ENCODE data around the gene ACTL8.

The ACTL8 gene

DNA sequence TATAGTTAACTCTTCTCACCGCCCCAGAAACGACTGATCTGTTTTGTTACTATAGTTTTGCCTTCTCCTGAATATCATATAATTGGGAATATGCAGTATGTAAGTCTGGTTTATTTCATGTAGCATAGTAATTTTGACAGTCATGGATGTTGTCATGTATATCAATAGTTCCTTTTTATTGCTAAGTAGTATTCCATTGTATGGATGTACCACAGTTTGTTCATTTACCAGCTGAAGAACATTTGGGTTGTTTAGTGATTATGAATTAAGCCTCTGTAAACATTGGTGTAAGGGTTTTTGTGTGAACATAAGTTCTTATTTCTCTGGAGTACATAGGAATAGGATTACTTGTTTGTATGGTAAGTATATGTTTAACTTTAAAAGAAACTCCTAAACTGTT, 55.5 kb downstream of the ACTL8 start:
- no peak for DNase-seq

DNA sequence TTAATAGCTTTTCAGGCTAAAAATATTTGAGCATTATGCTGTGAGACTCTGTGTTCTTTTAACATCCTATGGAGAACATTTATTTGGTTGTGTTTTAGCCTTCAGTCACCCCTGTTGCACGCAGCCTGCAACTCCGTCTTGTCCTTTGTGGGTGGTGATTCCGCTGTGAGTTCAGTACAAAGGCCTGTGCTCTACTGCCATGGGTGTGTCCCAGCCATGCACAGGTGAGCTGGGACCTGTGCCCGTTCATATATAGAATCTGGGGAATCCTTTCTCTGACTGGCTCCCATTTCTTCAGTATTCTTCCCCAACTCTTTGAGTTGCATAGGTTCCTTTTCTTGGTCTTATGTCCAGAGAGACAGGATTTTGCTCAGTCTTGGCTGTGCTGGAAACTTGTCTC, 61.4 kb downstream of the ACTL8 start:
- DNase-seq = no peak

DNA sequence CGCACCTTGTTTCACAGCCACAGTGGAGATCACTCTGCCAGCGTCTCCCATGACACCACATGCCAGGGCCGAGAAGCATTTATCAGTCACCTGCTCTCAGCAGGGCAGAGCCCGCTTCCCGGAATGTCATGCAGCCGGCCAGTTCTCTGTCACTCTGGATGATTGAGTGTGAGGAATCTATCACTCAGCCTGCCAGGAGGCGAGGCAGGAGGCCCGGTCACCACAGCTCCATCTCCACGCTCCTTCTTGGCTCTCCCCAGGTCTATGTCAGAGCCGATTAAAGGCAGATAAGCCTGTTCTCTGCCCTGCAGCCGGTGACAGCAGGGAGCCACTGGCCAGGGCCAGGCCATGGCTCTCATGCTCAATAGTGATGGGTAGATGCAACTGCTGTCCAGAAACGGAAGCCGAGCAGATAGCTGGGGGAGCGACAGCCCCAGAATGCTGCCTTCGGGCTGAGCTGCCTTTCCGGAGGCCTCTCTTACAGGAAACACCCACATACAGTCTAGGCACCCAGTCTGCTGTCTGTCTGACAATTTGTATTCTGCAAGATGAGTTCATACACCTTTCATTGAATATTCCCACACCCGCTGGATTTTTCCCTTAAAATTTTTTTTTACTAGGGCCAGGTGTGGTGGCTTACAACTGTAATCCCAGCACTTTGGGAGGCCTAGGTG, 64.1 kb downstream of the ACTL8 start:
- no peak for DNase-seq

DNA sequence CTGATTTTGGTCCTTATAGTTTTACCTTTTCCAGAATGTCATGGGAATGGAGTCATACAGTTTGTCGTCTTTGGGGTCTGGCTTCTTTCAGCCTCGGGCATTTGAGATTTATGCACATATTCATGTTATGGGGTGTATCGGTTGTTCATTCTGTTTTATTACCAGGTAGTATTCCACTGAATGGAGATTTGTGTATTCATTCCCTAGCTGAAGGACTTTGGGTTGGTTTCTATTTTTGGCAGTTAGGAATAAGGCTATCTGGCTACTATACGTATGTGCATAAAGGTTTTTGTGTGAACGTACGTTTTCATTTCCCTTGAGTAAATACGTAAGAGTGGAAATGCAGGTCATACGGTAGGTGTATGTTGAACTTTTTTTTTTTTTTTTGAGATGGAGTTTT, 65.1 kb downstream of the ACTL8 start:
- no peak for DNase-seq

DNA sequence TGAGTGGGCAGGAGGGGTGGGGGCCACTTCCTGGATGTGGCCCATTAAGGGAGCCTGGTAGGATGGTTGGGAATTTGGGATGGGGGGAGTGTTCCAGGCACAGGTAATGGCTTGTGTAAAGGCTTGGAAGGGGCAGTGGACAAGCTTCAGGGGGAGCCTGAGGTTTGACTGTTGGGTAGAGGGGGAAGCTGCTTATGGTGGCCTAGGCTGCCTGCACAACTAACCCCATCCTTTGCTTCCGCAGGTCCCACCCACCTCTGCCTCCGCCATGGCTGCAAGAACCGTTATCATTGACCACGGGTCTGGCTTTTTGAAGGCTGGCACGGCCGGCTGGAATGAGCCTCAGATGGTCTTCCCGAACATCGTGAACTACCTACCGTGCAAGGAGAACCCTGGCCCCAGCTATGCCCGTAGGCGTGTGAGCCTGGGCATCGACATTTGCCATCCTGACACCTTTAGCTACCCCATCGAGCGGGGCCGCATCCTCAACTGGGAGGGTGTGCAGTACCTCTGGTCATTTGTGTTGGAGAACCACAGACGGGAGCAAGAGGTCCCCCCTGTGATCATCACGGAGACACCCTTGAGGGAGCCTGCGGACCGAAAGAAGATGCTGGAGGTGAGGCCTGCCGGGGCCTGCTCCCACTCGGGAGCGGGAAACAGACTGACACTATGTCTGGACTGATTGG, 67.8 kb downstream of the ACTL8 start:
- DNase-seq = no peak

DNA sequence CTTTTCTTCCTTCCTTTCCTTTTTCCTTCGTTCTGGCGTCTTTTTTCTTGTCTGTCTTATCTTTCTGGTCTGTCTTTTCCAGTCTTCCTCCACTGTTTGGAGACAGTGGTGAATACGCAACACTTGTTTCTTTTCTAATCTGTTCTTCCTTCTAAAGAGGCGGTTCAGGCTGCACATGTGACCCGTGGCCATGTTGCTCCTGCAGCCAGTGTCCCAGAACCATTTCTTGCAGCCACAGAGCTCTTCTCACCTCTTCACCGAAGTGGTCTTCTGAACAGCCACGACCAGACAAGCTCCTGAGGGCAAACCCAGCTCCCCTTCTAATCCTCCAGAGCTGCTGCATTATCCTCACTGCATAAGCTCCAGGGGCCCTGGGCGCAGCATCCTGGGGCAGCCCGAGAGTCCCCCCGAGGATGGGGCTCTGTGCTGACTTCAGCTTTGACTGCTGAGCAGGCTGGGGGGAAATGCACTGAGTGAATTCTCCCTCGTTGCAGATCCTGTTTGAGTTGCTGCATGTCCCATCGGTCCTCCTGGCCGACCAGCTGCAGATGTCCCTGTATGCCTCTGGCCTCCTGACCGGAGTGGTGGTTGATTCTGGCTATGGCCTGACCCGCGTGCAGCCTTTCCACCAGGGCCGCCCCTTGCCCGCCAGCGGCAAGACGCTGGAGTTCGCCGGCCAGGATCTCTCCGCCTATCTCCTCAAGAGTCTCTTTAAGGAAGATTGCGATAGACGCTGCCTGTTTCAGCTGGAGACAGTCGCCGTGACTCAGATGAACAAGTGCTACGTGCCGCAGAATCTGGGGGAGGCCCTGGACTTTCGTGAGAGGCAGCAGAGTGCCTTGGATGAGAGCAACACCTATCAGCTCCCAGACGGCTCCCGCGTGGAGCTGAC, 70.4 kb downstream of the ACTL8 start:
- no peak for DNase-seq

DNA sequence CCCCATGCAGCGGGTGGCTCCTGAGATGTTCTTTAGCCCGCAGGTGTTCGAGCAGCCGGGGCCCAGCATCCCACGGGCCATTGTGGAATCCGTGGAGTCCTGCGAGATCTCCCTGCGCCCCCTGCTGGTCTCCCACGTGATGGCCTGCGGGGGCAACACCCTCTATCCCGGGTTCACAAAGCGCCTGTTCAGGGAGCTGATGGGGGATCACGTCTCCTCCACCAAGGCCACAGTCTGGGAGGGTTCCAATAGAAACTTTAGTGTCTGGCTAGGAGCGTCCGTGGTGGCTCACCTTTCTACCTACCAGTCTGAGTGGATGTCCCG, 71.0 kb downstream of the ACTL8 start:
- DNase-seq = no peak

DNA sequence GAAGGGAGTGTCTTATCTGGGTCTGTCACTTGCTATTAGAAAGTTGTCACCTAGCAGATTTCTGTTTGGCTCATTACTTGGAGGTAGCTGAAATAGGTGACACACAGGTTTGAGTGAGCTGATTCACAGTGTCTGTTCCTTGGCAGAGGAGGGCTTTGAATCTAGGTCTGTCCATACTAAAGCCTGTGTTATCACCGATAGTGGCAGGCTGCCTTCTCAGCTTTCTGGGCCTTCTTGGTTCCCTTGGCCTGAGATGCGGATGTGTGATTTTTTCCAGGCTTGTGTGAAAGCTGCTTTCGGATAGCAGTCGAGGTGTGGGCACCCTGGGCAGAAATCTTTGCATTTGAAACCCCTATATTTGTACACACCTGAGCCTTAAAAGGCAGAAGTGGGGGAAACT, 73.9 kb downstream of the ACTL8 start:
- no peak for DNase-seq

DNA sequence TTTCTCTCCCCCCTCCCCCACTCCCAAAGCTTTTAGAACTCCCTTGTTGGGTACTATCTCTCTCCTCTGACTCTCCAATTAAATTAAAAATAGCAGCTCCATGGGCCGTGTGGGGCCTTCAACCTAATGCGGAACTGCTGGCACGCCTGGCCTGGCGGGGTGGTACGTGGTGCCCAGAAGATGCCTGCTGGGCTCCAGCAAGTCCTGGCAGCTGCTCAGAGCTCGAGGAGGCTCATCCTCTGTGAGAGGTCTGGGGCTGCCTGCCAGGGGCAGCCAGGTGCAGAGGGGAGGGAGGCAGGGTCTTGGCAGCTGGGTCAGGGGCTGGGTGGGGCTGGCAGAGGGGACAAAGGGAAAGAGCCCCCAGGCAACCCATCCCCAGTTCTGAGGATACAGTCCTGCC, 74.4 kb downstream of the ACTL8 start:
- no peak for DNase-seq

DNA sequence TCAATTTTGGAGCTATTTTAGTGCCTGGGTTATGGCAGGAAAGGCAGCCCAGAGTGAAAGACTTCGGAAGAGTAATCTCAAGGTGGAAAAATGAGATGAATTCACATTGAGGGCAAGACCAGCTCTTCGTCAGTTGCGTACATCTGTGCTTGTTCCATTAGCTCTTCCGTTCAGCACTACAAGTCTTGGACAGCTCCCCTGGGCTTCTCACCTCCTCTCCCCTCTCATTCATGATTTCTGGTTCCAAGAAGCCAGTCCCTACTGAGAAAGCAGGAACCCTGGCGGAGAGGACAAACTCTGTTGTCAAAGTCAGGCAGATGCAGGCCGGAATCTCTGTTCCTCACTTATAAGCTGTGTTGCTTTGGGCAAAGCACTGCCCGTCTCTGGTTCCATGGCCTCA, 76.5 kb downstream of the ACTL8 start:
- DNase-seq = no peak

DNA sequence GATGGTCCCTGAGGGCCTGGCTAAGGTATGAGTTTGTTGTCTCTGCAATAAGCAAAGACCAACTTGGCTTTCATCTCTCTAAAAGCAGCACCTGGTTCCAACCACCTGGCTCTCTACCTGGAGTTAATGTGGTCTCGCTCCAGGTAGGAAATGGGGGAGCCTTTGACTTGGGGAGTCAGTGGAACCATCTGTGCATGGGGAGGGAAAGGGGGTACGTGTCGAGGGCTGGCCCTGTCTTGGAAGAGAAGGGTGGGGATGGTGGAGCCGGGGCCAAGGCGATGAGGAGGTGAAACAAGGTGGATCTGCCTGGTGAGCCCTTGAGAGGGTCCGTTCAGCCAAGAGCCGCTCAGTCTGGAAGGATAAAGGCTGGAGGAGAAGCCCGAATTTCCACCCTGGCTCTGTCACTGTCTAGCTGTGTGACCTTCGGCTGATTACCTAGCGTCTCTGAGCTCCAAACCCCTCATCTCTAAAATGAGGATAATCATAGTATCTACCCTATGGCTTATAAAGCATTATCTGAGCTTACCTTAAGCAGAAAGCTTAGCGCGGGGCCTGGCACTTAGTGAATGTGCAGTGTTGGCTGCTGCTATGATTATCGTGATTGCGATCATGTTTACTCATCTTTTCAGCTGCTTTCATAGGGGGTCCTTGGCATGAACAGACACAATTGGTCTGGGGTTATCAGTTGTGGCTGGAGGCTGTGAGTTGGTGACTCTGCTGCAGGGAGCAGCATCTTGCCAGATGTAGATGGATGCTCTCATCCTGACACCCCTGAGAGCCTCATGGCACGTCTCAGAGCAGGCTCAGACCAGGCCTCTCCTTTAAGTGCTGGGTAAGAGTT, 78.7 kb downstream of the ACTL8 start:
- DNase-seq = no peak

DNA sequence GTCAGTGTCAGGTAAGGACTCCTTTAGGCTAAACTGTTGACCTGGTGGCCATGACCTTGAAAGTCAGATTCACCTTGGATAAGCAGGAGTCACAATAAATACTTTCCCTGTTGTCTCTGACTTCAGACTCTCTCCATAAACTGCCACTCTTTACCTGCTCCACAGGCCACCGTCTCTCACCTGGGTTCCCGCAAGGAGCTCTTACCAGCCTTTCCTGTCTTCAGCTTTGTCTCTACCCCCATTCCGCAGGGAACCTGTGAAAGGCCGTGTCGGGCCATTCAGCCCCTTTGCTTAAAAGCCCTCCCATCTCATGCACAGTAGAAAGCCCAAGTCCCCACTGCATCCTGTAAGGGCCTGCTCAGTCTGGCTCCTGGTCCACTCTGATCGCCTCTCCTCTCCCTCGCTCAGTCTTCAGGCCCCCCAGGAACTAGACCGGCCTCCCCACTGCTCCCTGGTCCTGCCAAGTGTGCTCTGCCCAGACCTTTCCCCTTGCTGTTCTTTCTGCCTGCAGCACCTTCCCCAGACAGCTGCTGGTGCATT, 79.5 kb downstream of the ACTL8 start:
- no peak for DNase-seq

DNA sequence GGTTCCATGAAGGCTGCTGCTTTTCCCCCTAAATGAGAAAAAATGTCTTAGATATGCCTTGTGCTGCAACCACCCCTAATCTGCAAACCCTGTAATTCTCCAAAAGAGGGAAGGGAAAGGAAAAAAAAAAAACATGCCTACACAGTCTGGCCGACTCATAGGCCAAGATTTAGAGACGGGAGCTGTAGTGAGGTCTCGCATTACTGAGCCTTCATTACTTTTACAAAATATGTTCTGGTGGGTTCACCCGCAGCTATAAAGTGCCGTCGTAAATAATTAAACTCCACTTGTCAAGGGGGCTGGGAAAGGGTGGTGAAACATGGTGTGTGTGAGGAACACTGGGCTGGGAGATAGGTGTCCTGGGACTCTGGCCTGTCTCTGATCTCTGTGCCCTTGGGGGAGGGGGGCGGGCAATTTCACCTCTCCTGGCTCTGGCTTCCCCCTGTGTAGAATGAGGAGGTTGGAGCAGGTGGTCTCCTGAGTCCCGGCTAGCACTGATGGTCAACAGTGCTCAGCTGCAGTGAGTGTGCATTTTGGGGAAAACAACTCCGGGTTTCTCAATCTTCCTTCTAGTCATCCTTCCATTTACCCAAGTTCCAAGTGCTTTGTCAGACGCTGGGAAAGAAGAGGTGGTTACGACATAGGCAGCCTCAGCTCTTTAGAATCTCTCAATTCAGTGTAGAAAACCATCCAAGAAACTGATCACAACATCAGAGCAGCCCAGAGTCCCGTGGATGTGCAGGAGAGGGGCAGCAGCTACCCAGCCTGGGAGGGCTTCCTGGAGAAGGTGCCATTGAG, 82.3 kb downstream of the ACTL8 start:
- DNase-seq = no peak

DNA sequence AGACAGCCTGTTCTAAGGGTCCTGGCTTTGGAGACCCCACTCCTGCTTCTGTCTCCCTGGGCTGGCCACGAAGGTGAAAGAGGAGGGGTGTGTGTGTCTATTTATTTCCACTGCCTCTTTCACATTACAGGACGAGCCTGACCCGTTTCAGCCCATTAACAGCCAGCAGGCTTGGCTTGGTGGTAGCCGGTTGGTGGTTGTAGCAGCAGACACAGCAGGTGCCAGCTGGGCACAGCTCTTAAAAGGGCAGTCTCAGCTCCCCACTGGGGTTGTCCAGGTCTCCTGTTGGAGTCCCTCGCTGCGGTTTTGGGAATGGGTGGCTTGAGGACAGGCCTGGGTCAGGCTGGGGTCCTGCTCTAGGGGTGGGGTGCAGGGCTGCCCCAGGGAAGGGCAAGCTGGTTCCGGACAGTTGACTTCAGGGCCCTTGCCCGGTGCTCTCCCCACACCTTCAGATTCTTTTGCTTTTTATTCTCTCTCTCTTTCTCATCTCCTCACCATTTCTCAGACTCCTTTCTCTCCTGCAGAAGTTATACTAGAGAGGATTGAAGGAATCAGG, 84.6 kb downstream of the ACTL8 start:
- DNase-seq = no peak

DNA sequence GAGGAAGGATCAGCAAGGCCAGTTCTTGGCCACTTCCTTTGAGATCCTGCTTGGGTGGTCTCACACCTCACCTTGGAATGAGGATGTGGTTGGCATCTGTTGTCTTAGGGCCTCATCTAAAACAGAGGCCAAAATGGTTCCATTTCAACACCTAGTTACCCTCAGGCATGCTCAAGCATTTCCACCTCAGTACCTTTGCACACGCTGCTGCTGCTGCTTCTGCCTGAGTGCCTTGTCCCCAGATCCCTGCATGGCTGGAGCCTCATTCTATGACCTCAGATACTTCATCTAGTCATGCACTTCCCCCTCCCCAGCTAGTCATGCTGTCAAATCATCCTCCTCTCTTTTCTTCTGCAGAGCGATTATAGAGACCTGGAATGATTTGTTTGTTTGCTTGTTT, 86.8 kb downstream of the ACTL8 start:
- DNase-seq = no peak

DNA sequence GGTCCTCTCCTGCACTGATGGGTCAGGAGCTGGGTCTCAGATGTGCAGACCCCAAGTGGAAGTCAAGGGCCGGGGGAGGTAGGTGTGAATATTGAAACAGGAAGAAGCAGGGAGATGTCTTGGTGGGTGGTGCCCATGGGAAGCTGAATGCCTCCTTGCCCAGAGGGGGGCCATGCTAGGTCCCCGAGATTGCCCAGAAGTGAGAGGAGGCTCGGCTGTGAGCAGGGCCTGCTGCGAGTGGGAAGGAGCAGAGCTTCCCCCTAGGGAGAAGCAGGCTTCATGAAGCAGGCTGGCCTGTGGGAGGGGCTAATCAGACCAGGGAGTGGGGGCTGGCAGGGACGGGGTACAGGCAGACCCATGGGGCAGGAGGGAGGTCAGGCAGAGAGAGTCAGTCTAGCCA, 87.6 kb downstream of the ACTL8 start:
- DNase-seq = no peak

DNA sequence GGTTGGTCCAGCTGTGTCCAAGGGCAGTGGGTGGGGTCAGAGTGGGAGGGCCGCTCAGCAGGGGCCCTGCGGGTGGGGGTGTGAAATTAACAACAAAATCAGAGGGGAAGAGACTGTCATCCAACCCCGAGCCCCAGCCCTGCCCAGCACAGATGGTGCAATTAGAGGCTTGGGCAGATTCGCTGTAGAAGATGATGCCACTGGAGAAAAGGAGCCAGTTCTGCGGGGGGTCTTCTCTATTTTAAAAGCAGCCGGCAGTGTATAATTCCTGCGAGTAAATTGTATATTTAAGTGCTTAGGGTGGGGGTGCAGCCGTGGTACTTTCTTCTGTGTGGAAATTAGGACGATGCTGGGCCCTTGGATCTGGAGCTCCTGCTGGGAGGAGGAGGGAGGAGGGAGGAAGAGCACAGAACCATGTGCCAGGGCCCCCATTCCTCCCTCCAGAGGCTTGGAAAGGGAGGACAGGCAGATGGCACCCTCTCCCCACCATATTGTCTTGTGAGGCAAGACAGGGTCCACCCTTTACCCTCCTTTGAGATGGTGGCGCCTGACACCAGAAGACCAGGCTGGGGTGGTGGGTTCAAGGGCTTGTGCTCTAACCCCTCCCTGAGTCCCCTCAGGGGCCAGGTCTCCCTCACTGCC, 89.2 kb downstream of the ACTL8 start:
- DNase-seq = no peak

DNA sequence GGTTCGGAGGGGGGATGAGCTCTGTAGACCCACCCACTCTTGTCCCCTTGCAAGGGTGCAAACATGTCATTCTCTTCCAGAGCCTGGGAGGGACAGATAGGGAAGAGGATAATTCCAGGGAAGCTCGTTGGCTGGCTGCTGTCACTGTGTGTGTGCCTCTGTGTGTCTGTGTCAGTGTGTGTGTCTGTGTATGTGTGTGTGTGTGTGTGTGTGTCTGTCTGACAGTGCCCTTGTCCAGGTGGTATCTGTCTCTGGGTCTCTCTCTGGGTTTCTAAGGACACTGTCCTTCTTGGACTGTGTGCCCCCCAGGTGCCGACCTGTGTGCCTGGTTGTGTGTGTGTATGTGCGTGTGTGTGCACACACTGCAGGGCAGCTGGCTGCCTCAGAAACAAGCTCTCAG, 90.5 kb downstream of the ACTL8 start:
- DNase-seq = no peak

DNA sequence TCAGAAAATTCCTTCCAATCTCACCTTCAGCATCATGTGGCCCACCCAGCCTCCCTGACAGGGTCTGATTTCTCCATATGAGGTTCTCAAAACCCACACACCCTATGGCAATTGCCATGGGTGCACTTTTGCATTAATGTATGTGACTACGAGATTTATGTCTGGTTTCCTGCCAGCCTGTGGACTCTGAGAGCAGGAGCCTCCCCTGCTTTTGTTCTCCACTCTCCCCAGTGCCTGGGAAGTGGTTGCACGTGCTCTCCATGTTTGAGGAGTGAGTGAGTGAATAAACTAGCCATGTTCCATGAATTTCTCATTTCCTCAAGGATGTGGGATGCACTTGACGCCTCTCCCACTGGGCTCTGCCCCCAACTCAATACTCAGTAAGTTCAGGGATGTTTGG, 91.2 kb downstream of the ACTL8 start:
- DNase-seq = no peak

DNA sequence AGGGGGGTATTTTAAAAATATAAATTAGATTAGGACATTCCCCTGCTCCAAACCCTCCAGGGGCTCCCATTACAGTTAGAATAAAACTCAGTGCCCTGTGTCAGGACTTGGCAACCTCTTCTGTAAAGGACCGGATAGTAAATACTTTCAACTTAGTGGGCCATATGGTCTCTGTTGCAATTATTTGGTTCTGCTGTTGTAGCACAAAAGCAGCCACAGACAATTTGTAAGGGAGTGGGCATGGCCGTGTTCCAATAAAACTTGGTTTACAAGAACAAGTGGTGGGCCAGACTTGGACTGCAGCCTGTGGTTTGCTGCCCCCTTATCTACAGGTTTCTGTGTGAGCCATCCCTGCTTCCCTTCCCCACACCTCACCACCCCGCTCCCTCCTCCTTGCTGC, 92.0 kb downstream of the ACTL8 start:
- no peak for DNase-seq

DNA sequence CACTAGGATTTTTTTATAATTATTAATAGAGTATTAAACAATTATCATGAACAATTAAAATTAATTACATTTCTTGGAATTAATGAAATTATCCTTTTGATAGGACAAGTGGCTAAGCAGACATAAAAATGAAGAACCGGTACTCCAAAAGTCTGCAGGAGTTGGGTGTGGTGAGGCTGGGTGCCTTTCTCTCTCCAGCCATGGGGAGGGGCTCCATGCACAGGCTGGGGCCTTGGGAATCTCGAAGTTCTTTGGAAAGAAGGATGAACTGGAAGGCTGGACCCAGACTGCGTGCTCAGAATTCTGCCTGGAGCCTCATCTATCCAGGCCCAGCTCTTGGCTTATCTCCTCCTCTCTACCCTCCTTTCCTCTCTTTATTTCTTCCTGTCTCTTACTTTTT, 94.1 kb downstream of the ACTL8 start:
- no peak for DNase-seq
